ENCODE measurements around the gene METTL21A.

METTL21A gene

DNA sequence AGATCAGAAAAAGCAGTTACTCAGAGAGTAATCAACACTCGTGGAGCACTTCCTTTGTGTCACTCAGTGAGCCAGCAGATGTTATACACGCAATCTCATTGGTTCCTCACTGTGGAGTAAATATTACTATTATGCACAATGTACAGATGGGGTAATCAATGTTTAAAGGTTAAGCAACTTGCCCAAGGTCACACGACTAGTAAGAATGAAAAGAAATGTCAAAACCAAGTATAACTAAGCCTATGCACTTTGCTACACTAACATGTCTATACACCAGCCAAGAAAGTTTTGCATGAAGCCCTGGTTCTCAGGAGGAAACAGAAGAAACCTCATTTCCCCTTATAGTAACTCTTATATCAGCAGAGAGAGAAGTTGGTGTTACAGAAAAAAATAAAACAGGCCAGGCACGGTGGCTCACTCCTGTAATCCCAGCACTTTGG, 5.4 kb downstream of the METTL21A start:
- Mint-ChIP-seq H3K27ac (no peak overlapping the region), H3K4me1 (peaks cover 28% of the 10 kb centered on the region), H3K4me3 (no peak overlapping the region), H3K9me3 (no peaks in the 10 kb centered on the region), H3K27me3 (ENCODE audit: low read depth) (no peaks in the 10 kb centered on the region), H3K36me3 (ENCODE audit: low read depth) (peaks cover 39% of the 10 kb centered on the region)
- TF ChIP-seq, protein P1, sequence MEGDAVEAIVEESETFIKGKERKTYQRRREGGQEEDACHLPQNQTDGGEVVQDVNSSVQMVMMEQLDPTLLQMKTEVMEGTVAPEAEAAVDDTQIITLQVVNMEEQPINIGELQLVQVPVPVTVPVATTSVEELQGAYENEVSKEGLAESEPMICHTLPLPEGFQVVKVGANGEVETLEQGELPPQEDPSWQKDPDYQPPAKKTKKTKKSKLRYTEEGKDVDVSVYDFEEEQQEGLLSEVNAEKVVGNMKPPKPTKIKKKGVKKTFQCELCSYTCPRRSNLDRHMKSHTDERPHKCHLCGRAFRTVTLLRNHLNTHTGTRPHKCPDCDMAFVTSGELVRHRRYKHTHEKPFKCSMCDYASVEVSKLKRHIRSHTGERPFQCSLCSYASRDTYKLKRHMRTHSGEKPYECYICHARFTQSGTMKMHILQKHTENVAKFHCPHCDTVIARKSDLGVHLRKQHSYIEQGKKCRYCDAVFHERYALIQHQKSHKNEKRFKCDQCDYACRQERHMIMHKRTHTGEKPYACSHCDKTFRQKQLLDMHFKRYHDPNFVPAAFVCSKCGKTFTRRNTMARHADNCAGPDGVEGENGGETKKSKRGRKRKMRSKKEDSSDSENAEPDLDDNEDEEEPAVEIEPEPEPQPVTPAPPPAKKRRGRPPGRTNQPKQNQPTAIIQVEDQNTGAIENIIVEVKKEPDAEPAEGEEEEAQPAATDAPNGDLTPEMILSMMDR (IDR thresholded peaks at IDR 0.05; ENCODE audit: unreplicated experiment in 3 of 3), result no peak

DNA sequence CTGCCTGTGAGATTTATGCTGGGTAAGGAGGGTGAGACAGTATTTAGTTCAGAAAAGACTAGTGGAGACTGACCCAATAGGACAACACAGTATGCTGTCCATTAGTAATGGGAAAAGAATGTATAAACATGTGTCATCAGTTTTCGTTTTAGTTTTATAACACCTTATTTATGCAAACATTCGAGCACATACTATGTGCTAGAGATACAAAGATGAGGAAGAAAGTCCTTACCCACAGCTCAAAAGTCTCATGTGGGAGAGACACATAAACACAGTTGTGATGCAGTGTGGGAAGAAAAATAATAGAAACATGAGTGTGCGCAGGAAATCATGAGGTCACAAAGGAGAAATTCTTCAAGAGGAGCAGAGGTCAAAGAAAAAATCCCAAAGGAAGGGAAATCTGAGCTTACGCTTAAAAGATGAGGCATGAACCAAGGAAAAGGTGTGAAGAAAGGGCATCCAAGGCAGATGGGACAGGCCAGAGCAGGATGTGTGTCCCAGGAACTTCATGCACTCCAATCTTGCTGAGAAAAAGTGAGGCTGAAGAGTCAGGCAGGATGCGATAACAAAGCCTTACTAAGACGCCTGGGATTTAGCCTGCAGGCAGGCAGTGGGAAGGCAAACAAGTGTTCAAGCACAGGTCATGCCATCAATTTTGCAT, 8.1 kb downstream of the METTL21A start:
- H3K4me3 Mint-ChIP-seq, result no peak overlapping the region
- TF ChIP-seq, protein P1 (IDR thresholded peaks at IDR 0.05; ENCODE audit: unreplicated experiment in 3 of 3), result no peak
- no peaks in the 10 kb centered on the region for H3K27me3 Mint-ChIP-seq (ENCODE audit: low read depth)
- peak overlapping the region; percentile 40 to 81 (median 73) for H3K27ac Mint-ChIP-seq
- peaks cover 14% of the 10 kb centered on the region for H3K4me1 Mint-ChIP-seq
- peaks cover 52% of the 10 kb centered on the region for H3K36me3 Mint-ChIP-seq (ENCODE audit: low read depth)
- H3K9me3 Mint-ChIP-seq, result no peaks in the 10 kb centered on the region

DNA sequence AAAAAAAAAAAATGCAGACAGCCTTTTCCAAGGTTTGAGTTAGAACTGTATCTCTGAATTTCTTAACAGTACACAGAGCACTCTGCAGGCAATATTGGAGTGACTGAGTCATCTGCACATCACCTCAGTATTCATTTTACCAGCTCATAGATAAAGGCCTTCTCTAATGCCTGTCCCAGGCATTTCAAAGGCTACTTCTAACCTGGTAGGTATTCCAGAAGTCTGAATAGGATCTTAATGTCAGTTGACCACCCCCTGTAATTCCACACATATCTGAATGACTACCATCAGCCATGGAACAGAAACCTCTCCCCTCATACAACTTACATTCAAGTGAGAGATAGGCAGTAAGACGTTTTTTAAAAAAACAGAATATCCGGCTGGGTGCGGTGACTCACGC, 9.0 kb downstream of the METTL21A start:
- TF ChIP-seq, protein P1 (IDR thresholded peaks at IDR 0.05; ENCODE audit: unreplicated experiment in 3 of 3), result no peak
- H3K9me3 Mint-ChIP-seq, result no peaks in the 10 kb centered on the region
- peaks cover 48% of the 10 kb centered on the region for H3K36me3 Mint-ChIP-seq (ENCODE audit: low read depth)
- no peaks in the 10 kb centered on the region for H3K27me3 Mint-ChIP-seq (ENCODE audit: low read depth)
- peak overlapping the region in 1 of 3 experiments; percentile 25 for H3K27ac Mint-ChIP-seq
- H3K4me1 Mint-ChIP-seq, result peaks cover 9% of the 10 kb centered on the region
- H3K4me3 Mint-ChIP-seq, result no peak overlapping the region

DNA sequence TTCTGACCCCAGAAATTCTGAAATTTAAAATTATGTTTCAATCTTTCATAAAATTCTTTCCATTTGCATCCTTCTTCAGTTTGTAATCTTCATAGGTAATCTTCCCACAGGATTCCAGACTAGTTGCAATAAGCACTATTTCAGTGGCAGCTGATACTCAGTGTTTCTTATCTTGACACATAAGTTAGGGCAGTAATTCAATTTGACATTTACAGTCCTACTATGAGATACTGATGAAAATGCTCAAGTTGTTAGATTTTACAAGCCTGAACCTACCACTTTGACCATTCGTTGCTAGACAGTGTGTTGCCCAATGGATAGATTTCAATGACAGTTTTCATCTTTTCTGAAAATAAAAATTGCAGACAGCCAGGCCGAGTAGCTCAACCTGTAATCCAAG, 10.4 kb downstream of the METTL21A start:
- TF ChIP-seq, protein P1 (IDR thresholded peaks at IDR 0.05; ENCODE audit: unreplicated experiment in 3 of 3), result no peak
- no peak overlapping the region for H3K4me3 Mint-ChIP-seq
- H3K36me3 Mint-ChIP-seq (ENCODE audit: low read depth), result peaks cover 38% of the 10 kb centered on the region
- peak overlapping the region in 1 of 3 experiments; percentile 25 for H3K27ac Mint-ChIP-seq
- H3K4me1 Mint-ChIP-seq, result peaks cover 8% of the 10 kb centered on the region
- no peaks in the 10 kb centered on the region for H3K27me3 Mint-ChIP-seq (ENCODE audit: low read depth)
- H3K9me3 Mint-ChIP-seq, result no peaks in the 10 kb centered on the region

DNA sequence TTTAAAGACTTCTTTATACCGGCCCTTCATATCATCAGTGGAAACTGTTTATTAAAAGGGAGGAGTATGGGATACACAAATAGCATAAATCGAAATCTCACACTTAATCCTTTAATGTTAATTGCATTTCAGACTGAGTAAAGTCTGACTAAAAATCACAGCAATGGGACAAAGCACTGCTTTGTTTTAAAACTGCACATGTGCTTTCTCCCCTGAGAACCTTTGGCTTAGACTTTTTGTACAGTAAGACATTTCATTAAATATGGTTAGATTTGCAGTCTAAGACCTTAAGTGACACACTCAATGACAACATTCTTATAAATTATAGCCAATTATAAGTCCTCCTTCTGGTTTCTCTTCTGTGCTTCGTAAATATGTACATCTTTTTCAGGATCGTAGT, 12.5 kb downstream of the METTL21A start:
- H3K36me3 Mint-ChIP-seq (ENCODE audit: low read depth), result peaks cover 45% of the 10 kb centered on the region
- H3K4me3 Mint-ChIP-seq, result no peak overlapping the region
- no peaks in the 10 kb centered on the region for H3K9me3 Mint-ChIP-seq
- H3K27me3 Mint-ChIP-seq (ENCODE audit: low read depth), result no peaks in the 10 kb centered on the region
- TF ChIP-seq, protein P1 (IDR thresholded peaks at IDR 0.05; ENCODE audit: unreplicated experiment in 3 of 3), result no peak
- H3K27ac Mint-ChIP-seq, result peak overlapping the region in 1 of 3 experiments; percentile 49
- H3K4me1 Mint-ChIP-seq, result peaks cover 8% of the 10 kb centered on the region

DNA sequence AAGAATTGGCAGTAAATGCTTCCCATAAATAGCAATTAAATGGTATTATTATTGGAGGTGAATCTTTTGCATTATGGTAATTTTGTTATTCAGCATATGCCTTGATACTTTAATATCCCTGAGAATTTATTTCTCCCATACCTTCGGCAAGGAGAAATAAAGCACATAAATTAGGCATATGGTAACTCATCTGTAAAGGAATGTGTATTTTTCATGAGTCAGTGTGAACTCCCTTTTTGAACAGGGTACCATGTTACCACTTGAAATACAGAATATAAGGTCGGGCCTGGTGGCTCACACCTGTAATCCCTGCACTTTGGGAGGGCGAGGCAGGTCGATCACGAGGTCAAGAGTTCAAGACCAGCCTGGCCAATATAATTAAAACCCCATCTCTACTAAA, 18.4 kb downstream of the METTL21A start:
- H3K9me3 Mint-ChIP-seq, result no peaks in the 10 kb centered on the region
- no peaks in the 10 kb centered on the region for H3K27me3 Mint-ChIP-seq (ENCODE audit: low read depth)
- TF ChIP-seq, protein P1 (IDR thresholded peaks at IDR 0.05; ENCODE audit: unreplicated experiment in 3 of 3), result no peak
- H3K27ac Mint-ChIP-seq, result no peak overlapping the region
- no peak overlapping the region for H3K4me3 Mint-ChIP-seq
- peaks cover 2% of the 10 kb centered on the region for H3K4me1 Mint-ChIP-seq
- peaks cover 34% of the 10 kb centered on the region for H3K36me3 Mint-ChIP-seq (ENCODE audit: low read depth)
